ENCODE data around the gene ADCY6. TPM values are rescaled to one million over a fixed set of nuclear protein-coding genes. Genes with fewer than 3 reads are reported as not detected.

The ADCY6 gene
- total RNA-seq, 1 donor from 2014 or later, result 42.7 TPM

DNA sequence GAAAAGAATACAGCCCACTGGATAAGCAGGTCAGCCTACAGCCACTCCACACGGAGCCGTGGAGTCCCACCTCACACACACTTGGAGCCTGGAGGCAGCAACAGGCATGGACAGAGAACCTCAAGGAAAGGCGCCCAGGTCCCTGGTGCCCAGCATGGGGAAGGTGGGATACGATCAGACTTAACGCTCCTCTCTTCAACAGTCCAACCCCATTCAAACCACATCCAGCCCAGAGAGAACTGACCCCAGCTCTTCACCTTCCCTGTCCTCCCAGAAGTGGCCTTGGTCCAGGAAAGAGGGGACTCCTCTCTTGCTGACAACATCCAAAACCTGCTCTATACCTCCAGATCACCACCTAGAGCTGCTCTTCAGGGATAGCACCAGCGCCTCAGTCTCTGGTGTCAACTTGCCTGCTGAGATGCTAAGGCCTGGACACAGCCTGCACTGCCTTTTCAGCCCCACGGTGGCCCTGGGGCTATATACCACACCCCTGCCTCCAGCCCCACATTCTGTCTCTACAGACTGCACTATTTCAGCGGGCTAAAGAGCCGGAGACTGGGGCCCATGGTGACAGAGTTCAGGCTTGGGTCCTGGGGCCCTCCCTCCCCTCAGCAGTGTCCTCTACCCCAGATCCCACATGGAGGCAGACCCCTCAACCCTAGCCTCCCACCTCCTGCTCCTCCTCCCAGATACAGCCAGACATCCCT lies 7.0 kb downstream of the ADCY6 start:
- H3K4me1 ChIP-seq, result peaks cover 29% of the 10 kb centered on the region
- H3K4me3 ChIP-seq, result no peak overlapping the region
- no peaks in the 10 kb centered on the region for H3K27me3 ChIP-seq (ENCODE audit: low read depth)
- H3K27ac ChIP-seq, result no peak overlapping the region
- TF ChIP-seq CTCF (IDR thresholded peaks at IDR 0.05), result no peak
- DNase-seq (no peak), ATAC-seq (no peak)
- H3K9me3 ChIP-seq, result no peaks in the 10 kb centered on the region
- peaks cover 17% of the 10 kb centered on the region for H3K36me3 ChIP-seq
- intact Hi-C loops (cut with DNase I), result no loop called here

DNA sequence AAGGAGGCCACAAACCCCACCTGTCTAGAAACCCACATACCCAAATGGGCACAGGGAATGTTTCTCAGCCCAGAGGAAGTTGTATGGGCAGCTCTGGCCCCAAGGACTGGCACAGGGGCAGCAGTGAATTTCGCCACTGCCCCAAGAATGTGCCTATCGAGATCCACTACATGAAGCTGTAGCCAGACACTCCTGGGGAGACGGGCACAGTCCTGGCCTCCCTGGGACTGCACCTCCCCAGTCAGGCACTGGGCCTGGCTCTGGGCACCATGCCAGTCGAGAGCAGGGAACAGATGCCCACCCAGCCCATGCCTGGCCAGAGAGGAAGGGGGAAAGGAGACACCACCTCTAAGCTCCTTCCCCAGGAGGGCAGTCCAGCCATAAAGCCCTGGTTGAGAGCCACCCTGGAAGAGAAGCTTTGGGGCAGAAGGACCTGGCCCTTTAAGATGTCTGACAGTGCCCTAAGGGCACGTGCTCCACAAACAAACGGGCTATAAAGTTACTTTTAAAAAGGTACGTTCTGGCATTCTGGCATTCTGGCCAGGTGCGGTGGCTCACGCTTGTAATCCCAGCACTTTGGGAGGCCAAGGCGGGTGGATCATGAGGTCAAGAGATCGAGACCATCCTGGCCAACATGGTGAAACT lies 8.4 kb downstream of the ADCY6 start:
- TF ChIP-seq CTCF (IDR thresholded peaks at IDR 0.05), result no peak
- H3K27me3 ChIP-seq (ENCODE audit: low read depth), result no peaks in the 10 kb centered on the region
- DNase-seq (no peak), ATAC-seq (no peak)
- H3K4me3 ChIP-seq, result no peak overlapping the region
- intact Hi-C loops (cut with DNase I), result no loop called here
- no peaks in the 10 kb centered on the region for H3K9me3 ChIP-seq
- no peak overlapping the region for H3K27ac ChIP-seq
- peaks cover 26% of the 10 kb centered on the region for H3K4me1 ChIP-seq
- H3K36me3 ChIP-seq, result peaks cover 27% of the 10 kb centered on the region

GRCh38 chr12:48779869-48780268 lies 9.0 kb downstream of the ADCY6 start:
- peaks cover 33% of the 10 kb centered on the region for H3K36me3 ChIP-seq
- ATAC-seq, result no peak
- DNase-seq, result no peak

DNA sequence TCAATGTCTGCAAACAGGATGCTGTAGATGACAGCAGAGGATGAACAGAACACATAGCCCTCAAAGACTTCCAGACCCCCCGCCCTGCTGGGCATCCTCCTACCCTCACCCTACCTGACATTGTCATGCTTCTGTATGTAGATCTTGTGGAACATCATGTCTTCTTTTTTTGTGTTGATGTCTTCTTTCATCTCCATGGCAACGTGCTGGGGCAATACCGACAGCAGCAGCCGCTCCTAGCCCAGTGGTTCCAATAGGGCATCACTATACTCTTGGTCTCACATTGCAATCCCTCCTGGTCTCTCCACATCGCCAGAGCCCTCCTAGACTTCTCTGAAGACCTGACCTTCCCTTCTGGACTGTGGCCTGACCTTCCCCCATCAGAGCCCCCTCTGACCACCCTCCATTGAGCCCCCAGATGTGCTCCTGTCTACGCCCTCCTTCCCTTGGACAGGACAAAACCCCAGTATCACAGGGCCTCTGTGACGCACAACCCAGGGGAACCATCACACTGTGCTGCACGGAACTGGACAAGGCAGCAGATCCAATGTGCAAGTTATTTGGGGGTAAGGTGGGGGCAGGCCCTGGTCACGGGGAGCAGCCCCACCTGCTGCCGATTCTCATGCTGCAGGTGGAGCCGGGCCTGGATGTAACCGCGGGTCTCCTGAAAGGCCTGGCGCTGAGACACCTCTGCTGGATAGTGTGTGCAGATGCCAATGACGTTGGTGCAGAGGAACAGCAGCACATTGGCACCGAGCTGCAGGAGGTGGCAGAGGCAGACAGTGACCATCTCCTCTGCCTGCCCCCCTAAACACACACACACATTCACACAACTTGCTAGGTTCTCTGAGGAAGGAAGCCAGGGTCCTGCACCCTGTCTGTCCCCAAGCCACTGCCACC lies 11.1 kb downstream of the ADCY6 start:
- Histone ChIP-seq H3K27me3 (ENCODE audit: low read depth) (no peaks in the 10 kb centered on the region), H3K4me1 (peaks cover 26% of the 10 kb centered on the region), H3K36me3 (peaks cover 49% of the 10 kb centered on the region), H3K4me3 (no peak overlapping the region), H3K9me3 (no peaks in the 10 kb centered on the region), H3K27ac (no peak overlapping the region)
- no peak for TF ChIP-seq CTCF (IDR thresholded peaks at IDR 0.05)
- ATAC-seq (no peak), DNase-seq (no peak)
- intact Hi-C loops (cut with DNase I), result no loop called here

More at GRCh38 chr12:48779869-48780268, 9.0 kb downstream of the ADCY6 start:
- H3K4me1 ChIP-seq, result peaks cover 26% of the 10 kb centered on the region
- no peak overlapping the region for H3K27ac ChIP-seq
- intact Hi-C loops (cut with DNase I), result no loop called here
- H3K27me3 ChIP-seq (ENCODE audit: low read depth), result no peaks in the 10 kb centered on the region
- no peak for TF ChIP-seq CTCF (IDR thresholded peaks at IDR 0.05)
- no peak overlapping the region for H3K4me3 ChIP-seq
- no peaks in the 10 kb centered on the region for H3K9me3 ChIP-seq

- no peak for DNase-seq
- intact Hi-C loops (cut with DNase I), result no loop called here
- TF ChIP-seq CTCF (IDR thresholded peaks at IDR 0.05), result no peak
- no peak for ATAC-seq
- Histone ChIP-seq H3K27me3 (ENCODE audit: low read depth) (no peaks in the 10 kb centered on the region), H3K36me3 (peaks cover 54% of the 10 kb centered on the region), H3K4me3 (no peak overlapping the region), H3K27ac (no peak overlapping the region), H3K9me3 (no peaks in the 10 kb centered on the region), H3K4me1 (peaks cover 26% of the 10 kb centered on the region)
These were observed 11.9 kb downstream of the ADCY6 start for GRCh38 chr12:48776956-48777355.
